HG02981 (cell line): ENCODE measurements around the gene ASCL5.

Experiments used
- ATAC-seq: cut with Tn5 transposase; IDR thresholded peaks from one replicate; pipeline ENCODE4 v1.9.1; 2021; ENCODE audit warnings: mild to moderate bottlenecking, moderate library complexity; ENCODE audit not compliant: unreplicated experiment

The ASCL5 gene

GRCh38 chr1:201111672-201112071 lies 15.3 kb downstream of the ASCL5 start:
- no peak for ATAC-seq

- ATAC-seq = no peak
Observed at GRCh38 chr1:201111156-201111555, 15.8 kb downstream of the ASCL5 start.

- no peak for ATAC-seq
Observed at GRCh38 chr1:201110616-201111015, 16.4 kb downstream of the ASCL5 start.

GRCh38 chr1:201110138-201110537 lies 16.8 kb downstream of the ASCL5 start:
- no peak for ATAC-seq

GRCh38 chr1:201109651-201110050 lies 17.3 kb downstream of the ASCL5 start:
- ATAC-seq = no peak

GRCh38 chr1:201108614-201109013 lies 18.4 kb downstream of the ASCL5 start:
- no peak for ATAC-seq

- ATAC-seq = no peak
Observed at GRCh38 chr1:201105688-201106087, 21.3 kb downstream of the ASCL5 start.

GRCh38 chr1:201104141-201104540 lies 22.8 kb downstream of the ASCL5 start:
- ATAC-seq = no peak

GRCh38 chr1:201103666-201104065 lies 23.3 kb downstream of the ASCL5 start:
- ATAC-seq = no peak

- no peak for ATAC-seq
Observed at GRCh38 chr1:201100169-201100930, 26.6 kb downstream of the ASCL5 start.

GRCh38 chr1:201098992-201099677 lies 27.8 kb downstream of the ASCL5 start:
- ATAC-seq = no peak

- no peak for ATAC-seq
Observed at GRCh38 chr1:201096977-201097856, 29.8 kb downstream of the ASCL5 start.

GRCh38 chr1:201096041-201096461 lies 30.9 kb downstream of the ASCL5 start:
- no peak for ATAC-seq

- ATAC-seq = no peak
Observed at GRCh38 chr1:201095581-201095980, 31.4 kb downstream of the ASCL5 start.

GRCh38 chr1:201094832-201095231 lies 32.2 kb downstream of the ASCL5 start:
- no peak for ATAC-seq

GRCh38 chr1:201093962-201094361 lies 33.0 kb downstream of the ASCL5 start:
- no peak for ATAC-seq

GRCh38 chr1:201093561-201093960 lies 33.4 kb downstream of the ASCL5 start:
- ATAC-seq = no peak

GRCh38 chr1:201092738-201093137 lies 34.2 kb downstream of the ASCL5 start:
- no peak for ATAC-seq

- no peak for ATAC-seq
Observed at GRCh38 chr1:201091256-201091655, 35.7 kb downstream of the ASCL5 start.

- no peak for ATAC-seq
Observed at GRCh38 chr1:201090541-201090940, 36.4 kb downstream of the ASCL5 start.

GRCh38 chr1:201089596-201089995 lies 37.4 kb downstream of the ASCL5 start:
- no peak for ATAC-seq
